SIG-M5 treated with dmso at 0.1 percent for 504 hours (cell line): ENCODE results near the gene HERC6.
A peak's percentile ranks its signal among the peaks of the same experiment; 100 is the strongest.
"Not testable (repeated sequence)": the region's sequence is repeated elsewhere in the genome, so short reads cannot be mapped to it uniquely, and the experiment has no call there.

Source experiments
- DNase-seq: peaks from one replicate; lab custom pipeline; 2025; ENCODE audit not compliant: unreplicated experiment; lab: John Stamatoyannopoulos, UW

The HERC6 gene

GRCh38 chr4:88446124-88446523 lies 67.5 kb downstream of the HERC6 start:
- DNase-seq = no peak

- DNase-seq = no peak
Observed at GRCh38 chr4:88447371-88448095, 68.9 kb downstream of the HERC6 start.

- DNase-seq = not testable (repeated sequence)
Observed at GRCh38 chr4:88448211-88448765, 69.6 kb downstream of the HERC6 start.

GRCh38 chr4:88448889-88449288 lies 70.2 kb downstream of the HERC6 start:
- DNase-seq = no peak

DNA sequence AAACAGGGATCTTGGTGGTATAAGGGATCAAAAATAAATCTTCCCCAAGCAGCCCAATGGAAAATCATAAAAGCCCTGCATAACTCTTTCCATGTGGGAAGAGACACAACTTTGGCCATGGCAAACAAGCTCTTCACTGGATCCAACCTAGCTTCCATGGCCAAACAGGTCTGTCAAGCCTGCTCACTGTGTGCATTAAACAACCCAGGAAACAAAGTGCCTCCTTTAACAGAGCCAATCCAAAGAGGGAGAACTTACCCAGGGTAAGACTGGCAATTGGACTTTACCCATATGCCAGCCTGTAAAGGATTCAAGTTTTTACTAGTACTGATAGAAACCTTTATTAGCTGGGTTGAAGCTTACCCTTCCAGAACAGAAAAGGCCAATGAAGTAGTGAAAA lies 70.6 kb downstream of the HERC6 start:
- no peak for DNase-seq

DNA sequence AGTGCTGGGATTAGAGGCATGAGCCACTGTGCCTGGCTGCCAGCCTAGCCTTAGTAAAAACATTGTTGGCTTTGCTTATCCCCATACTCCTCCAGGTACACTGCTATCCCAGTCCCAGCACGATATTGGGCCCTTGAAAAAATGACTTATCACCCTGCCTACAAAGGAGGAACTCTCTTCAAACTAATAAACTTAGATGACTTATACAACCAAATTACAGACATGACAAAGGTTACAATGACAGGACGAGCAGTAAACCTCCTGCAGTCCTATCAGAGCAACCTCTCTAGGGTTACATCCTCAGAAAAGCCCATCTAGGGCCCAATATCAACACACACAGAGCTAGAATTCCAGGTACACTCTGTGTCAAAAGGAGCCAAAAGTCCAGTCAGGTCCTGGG lies 72.6 kb downstream of the HERC6 start:
- DNase-seq = no peak

GRCh38 chr4:88452912-88453311 lies 74.3 kb downstream of the HERC6 start:
- no peak for DNase-seq

- peak; percentile 62 for DNase-seq
Observed at GRCh38 chr4:88456670-88457306, 78.1 kb downstream of the HERC6 start, which contains the start of gene HERC5. Gene HERC5, plus strand, starts transcription at chr4:88457119. Its CDS starts 151 bp downstream, at chr4:88457270.

DNA sequence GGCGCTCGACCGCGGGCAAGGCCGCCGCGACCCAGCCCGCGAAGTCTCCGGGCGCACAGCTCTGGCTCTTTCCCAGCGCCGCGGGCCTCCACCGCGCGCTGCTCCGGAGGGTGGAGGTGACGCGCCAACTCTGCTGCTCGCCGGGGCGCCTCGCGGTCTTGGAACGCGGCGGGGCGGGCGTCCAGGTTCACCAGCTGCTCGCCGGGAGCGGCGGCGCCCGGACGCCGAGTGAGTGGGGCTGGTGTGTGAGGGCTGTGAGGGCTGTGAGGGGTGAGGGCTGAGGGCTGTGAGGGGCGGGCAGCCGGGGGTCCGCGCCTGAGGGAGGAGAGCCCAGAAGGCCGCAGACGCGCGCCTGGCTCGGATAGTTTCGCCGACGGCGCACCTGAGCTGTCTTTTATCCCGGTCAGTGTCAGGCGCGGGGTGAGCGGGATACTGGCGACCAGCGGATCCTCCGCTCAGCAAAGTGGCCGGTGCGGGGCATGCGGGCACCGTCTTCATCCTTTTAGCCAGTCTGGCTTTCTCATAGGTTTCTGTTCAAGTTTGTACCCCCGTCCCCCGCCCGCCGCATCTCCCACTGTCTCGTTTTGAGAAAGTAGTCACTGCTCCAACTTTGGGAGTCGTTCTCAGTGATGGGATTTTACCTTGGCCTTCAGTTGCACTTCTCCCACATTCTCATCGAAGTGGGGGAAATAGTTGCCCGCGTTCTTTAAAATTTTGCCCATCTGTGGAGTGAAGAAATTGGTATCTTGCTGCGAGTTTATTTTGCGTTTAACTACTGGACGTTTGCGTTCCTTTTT lies 78.9 kb downstream of the HERC6 start:
- no peak for DNase-seq

DNA sequence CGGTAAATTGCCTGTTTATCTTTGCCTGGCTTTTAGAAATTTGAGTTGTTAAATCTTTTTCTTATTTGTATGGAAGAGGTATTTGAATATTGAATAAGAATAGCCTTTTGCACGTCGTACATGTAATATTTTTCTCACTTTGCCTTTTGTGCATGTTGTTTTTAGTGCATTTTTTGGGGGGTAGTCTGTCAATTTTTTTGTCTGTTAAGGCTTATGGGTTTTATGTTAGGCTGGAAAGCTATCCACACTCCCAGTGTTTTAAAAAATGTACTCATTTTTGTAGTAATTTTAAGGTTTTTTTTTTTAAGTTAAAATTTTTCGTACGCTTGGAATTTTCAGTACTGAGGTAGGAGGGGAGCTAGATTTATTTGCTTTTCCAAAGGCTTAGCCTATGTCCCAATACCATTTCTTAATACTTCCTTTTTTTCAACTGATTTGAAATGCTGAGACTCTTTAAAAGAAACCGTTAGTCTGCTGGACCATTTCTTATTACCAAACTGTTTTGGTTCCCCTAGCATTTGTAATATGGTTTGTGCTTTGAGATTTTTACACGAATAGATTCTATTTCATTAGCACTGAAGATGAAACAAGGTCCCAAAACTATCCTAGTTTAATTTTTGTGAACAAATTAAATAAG lies 79.6 kb downstream of the HERC6 start:
- peak; percentile 70 for DNase-seq

DNA sequence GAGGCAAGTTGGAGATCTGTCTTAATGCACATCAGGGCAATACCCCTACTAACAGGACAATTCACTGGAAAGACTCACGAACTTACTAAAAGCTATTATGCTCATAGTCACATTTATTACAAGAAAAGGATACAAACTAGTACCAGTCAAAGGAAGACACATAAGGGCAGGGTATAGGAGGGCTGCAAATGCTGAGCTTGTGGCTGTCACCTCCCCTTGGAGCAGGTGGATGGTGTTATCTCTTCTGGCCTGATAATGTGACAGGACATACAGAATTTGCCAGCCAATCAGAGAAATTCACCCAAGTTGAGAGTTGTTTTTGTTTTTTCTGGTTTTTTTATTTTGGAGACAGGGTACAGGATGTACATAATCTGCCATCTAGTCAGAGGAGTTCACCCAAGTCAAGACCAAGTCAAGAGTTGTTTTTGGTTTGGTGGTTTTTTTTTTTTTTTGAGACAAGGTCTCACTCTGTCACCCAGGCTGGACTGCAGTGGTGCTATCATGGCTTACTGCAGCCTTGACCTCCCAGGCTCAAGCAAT lies 87.1 kb downstream of the HERC6 start:
- no peak for DNase-seq

DNA sequence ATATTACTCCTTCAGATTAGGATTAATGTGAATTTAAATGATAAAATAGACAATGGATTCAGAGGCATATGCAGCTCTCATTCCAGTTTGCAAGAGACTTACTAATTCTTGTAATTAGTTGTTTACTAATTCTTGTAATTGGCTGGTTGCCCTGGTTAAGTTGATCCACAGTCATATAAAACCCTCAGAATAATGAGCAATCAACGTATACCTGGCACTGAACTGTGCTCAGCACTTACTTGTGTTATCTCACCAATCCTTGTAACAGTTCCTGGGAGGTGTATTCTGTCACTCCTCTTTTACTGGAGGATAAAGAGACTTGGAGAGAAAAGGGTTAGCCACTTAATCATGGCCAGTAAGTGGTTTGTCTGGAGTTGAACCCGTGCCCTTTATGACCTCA lies 88.7 kb downstream of the HERC6 start:
- no peak for DNase-seq

- no peak for DNase-seq
Observed at GRCh38 chr4:88477229-88477860, 98.7 kb downstream of the HERC6 start.

GRCh38 chr4:88478247-88478646 lies 99.6 kb downstream of the HERC6 start:
- no peak for DNase-seq

DNA sequence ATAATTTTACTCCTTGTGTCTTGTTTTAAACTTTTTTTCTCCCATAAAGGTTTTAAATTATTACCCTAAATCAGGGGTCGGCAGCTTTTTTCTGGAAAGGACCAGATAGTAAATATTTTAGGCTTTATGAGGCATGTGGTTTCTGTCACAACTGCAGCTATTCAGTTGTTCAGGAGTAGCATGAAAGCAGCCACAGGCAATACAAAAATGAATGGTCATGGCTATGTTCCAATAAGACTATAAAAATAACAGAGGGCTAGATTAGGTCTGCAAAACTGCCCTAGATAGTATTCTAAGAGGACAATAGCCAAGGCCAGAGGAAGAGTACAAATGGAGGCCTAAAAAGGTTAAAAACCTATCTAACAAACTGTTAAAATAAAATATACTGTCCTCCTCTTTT lies 102.9 kb downstream of the HERC6 start:
- DNase-seq = no peak

DNA sequence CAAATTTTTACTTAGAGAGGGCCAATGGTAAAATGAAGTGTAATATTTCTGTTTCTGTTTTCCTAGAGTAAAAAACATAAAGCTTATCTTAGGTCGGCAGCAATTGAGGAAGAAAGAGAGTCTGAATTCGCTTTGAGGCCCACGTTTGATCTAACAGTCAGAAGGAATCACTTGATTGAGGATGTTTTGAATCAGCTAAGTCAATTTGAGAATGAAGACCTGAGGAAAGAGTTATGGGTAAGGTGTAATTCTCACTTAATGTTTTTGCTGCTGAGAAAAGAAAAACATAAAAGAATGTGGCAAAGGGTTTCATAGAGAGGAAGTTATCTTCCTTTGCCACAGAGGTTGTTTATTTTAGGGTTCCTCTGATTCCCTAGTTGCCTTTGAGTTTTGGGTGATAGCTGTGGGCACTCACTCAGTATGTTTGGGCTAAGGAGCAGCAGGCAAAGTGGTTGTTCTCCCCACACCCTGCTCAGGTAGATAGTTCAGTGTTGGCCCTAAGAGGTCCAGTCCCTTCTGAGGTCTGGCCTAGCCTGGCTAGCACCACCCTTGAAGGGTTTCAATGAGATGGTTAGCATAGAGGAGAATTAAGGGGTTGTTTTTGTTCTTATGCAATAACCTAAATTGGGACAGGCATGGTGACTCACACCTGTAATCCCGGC lies 110.6 kb downstream of the HERC6 start:
- DNase-seq = no peak
